ENCODE measurements around the gene STK11IP. TPM values are rescaled to one million over a fixed set of nuclear protein-coding genes. Genes with fewer than 3 reads are reported as not detected.
A peak's percentile ranks its signal among the peaks of the same experiment; 100 is the strongest.

The STK11IP gene
- total and polyA plus RNA-seq, 2 of the 13 experiments (the other 11 are each of a cell fraction or from before 2014, with no cell fraction given), result 12.8 to 24.0 TPM

- peak; percentile 47 for FAIRE-seq
- no peak overlapping the region for H2AFZ ChIP-seq (ENCODE audit: low read length)
- no TSS peak for BruUV-seq (replicated peaks)
- TF ChIP-seq TFE3 (CRISPR knock-in tag; IDR thresholded peaks at IDR 0.05), result 0 out of 2 replicates have a peak, but pooled peaks have one; percentile 39
- TF ChIP-seq ZNF629 (CRISPR knock-in tag; conservative IDR thresholded peaks at IDR 0.05), result peak; percentile 71
- peak; percentile 21; the same call in 1 of the 2 replicates for TF ChIP-seq ETV5 (CRISPR knock-in tag; IDR thresholded peaks at IDR 0.05; ENCODE audit: borderline replicate concordance)
- no peak for TF ChIP-seq CENPBD1 (CRISPR knock-in tag; IDR thresholded peaks at IDR 0.05; ENCODE audit: borderline replicate concordance, low read depth)
- TF ChIP-seq ZNF687 (CRISPR knock-in tag; IDR thresholded peaks at IDR 0.05), result peak; percentile 66
- TF ChIP-seq ZNF546 (CRISPR knock-in tag; conservative IDR thresholded peaks at IDR 0.05), result no peak
- no peak for TF ChIP-seq ZSCAN22 (CRISPR knock-in tag; IDR thresholded peaks at IDR 0.05)
- TF ChIP-seq TCF7L2 (IDR thresholded peaks at IDR 0.05; ENCODE audit: low read depth, low read length), result no peak
- TF ChIP-seq KMT2A (CRISPR knock-in tag; IDR thresholded peaks at IDR 0.05), result no peak
- TF ChIP-seq HOXD1 (CRISPR knock-in tag; IDR thresholded peaks at IDR 0.05), result peak; percentile 55; the same call in 1 of the 2 replicates
- 0 out of 2 replicates have a peak, but pooled peaks have one; percentile 63 for TF ChIP-seq ZNF441 (CRISPR knock-in tag; IDR thresholded peaks at IDR 0.05; ENCODE audit: borderline replicate concordance)
- TF ChIP-seq CC2D1A (CRISPR knock-in tag; IDR thresholded peaks at IDR 0.05), result no peak
- 0 out of 2 replicates have a peak, but pooled peaks have one; percentile 21 for TF ChIP-seq KLF11 (CRISPR knock-in tag; IDR thresholded peaks at IDR 0.05)
- TF ChIP-seq CAMTA2 (CRISPR knock-in tag; IDR thresholded peaks at IDR 0.05; ENCODE audit: borderline replicate concordance), result 0 out of 2 replicates have a peak, but pooled peaks have one; percentile 8
- no peak for TF ChIP-seq ZNF674 (CRISPR knock-in tag; IDR thresholded peaks at IDR 0.05; ENCODE audit: low read depth)
- TF ChIP-seq NR2F6 (IDR thresholded peaks at IDR 0.05), result no peak
- peak; percentile 27; the same call in 1 of the 2 replicates for TF ChIP-seq NR2F6 (CRISPR knock-in tag; IDR thresholded peaks at IDR 0.05)
Measured at GRCh38 chr2:219575566-219576504, 21.8 kb upstream of the STK11IP start.

More at GRCh38 chr2:219575566-219576504, 21.8 kb upstream of the STK11IP start:
- POLR2A ChIA-PET, result interaction anchor here (0.6 to 5.5 kb wide), 7 partner anchors 13 to 205 kb away, joined by 3 to 82 read pairs (median 6); partner anchors contain the start of genes CHPF, GMPPA, STK11IP and TMEM198
- intact Hi-C loops (cut with micrococcal nuclease; ENCODE audit: unreplicated experiment), result loop anchor here (1.0 to 5.0 kb wide), 2 partner anchors 33 to 51 kb away; partner anchors contain the start of genes CHPF and SLC4A3
- Histone ChIP-seq H3K36me3 (replicated peaks in 1 of 2; ENCODE audit: control insufficient read depth in 1 of 2, insufficient read depth in 2 of 2, low read length in 2 of 2) (no peaks in the 10 kb centered on the region), H3K9ac (ENCODE audit: insufficient read depth, low read depth, low read length) (peak overlapping the region; percentile 65), H3K4me1 (ENCODE audit: insufficient read depth, low read length) (peaks cover 82% of the 10 kb centered on the region), H4K20me1 (ENCODE audit: insufficient read depth, low read length) (no peaks in the 10 kb centered on the region), H3K79me2 (ENCODE audit: insufficient read depth, low read length) (peaks cover 2% of the 10 kb centered on the region), H3K9me3 (ENCODE audit: low read length) (no peaks in the 10 kb centered on the region), H3K4me2 (ENCODE audit: low read depth, low read length) (peak overlapping the region; percentile 79), H3K4me3 (replicated peaks in 1 of 3; ENCODE audit: insufficient read depth in 1 of 3, low read depth in 2 of 3, low read length in 3 of 3) (peak overlapping the region in 2 of 3 experiments; percentile 15 to 45; a peak in 3 of 6 replicates), H3K27ac (ENCODE audit: extremely low read length, insufficient read depth, low read length) (peak overlapping the region; percentile 86), H3K27me3 (ENCODE audit: control insufficient read depth in 1 of 2, insufficient read depth in 2 of 2, low read length in 2 of 2) (no peaks in the 10 kb centered on the region)
- WGBS (ENCODE audit: low lambda C conversion rate), result 37% methylated on average over 6 of the region's 6 CpGs
- peak; percentile 79 for DNase-seq (ENCODE audit: low spot score)
- in situ Hi-C loops (cut with HindIII; ENCODE audit: extremely low pct_ligation_motif_present, low pct_unique_long_range_greater_than_20kb), result no loop called here
- peak; percentile 4 for ATAC-seq
- CTCF ChIA-PET (ENCODE audit: low intra/inter-chr PET ratio, low total read pairs), result interaction anchor here (1.8 kb wide), 1 partner anchor 66 kb away, joined by 5 read pairs; no protein-coding TSS in a partner anchor

Data from HepG2 (cell line).